Hematopoietic multipotent progenitor cell (in vitro differentiated cells): Measurements from ENCODE around the gene COL1A1. TPM values are rescaled to one million over a fixed set of nuclear protein-coding genes. Genes with fewer than 3 reads are reported as not detected.

Source experiments
- DNase-seq, 3 donors: peaks; one replicate each; pipeline ENCODE4 v3.0.0-alpha.2; 2011 to 2015; ENCODE audit warnings: low read depth in 2 of 3, low spot score in 2 of 3
- total RNA-seq: library from RNA; depleted of rRNA; stranded (reverse); fragments of >200 nt; gene quantifications from one replicate; pipeline ENCODE4 v1.2.3, GENCODE V29; 2012

COL1A1 gene
- total RNA-seq, 1 donor, result 0.54 TPM

DNA sequence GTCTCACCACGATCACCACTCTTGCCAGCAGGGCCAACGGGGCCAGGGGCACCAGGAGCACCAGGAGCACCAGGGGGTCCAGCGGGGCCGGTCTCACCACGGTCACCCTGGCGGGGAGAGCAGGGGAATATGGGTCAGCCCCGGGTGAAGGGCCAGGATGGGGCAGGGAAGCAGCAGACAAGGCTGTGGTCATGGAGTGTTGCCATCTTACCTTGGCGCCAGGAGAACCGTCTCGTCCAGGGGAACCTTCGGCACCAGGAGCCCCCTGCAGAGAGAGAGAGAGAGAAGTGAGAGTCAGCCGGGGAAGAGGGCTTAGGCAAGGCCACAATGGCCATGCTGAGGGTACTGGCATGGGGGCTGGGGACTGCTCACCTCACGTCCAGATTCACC lies 12.9 kb downstream of the COL1A1 start:
- no peak for DNase-seq

DNA sequence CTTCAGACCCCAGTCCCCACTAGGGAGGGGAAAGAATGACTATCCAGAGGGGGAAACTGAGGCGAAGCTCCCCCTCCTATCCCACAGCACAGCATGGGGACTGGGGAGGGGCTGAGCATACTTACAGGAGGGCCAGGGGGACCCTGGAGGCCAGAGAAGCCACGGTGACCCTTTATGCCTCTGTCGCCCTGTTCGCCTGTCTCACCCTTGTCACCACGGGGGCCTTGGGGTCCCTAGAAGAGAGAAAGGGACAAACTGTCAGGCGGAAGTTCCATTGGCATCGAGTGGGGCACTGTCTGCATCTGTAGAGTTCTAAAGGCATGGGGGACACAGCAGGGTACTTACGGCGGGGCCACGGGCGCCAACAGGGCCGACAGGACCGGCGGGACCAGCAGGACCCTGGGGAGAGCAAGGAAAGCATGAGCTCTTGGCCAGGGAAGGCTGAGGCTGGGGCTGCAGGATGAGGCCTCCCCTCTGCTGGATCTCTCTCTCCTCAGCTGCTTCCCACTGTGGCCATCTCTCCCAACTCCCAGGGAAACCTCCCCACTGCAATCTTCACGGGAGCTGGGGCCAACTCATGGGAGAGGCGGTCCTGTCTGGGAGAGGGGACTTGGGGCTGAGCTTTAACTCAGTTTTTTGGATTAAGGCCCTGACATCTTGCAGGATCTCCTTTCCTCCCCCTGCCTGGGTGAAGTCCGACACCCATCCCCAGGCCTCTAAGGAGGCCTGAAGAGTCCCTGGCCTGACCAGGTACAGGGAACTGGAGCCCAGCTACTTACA lies 13.5 kb downstream of the COL1A1 start:
- DNase-seq, result no peak

DNA sequence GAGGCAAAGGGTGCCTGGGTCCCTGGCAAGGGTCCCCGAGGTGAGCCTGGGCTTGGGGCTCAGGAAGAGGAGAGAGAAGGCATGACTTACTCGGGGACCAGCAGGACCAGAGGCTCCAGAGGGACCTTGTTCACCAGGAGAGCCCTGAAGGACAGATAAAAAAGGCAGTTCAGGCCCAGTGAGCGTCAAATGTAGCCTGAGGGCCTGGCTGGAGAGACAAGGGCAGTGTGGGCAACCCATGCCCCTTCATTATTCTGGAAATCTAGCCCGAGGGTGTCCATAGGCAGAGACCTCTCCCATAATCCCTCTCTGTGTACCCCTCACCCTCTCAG lies 14.1 kb downstream of the COL1A1 start:
- DNase-seq, result no peak

DNA sequence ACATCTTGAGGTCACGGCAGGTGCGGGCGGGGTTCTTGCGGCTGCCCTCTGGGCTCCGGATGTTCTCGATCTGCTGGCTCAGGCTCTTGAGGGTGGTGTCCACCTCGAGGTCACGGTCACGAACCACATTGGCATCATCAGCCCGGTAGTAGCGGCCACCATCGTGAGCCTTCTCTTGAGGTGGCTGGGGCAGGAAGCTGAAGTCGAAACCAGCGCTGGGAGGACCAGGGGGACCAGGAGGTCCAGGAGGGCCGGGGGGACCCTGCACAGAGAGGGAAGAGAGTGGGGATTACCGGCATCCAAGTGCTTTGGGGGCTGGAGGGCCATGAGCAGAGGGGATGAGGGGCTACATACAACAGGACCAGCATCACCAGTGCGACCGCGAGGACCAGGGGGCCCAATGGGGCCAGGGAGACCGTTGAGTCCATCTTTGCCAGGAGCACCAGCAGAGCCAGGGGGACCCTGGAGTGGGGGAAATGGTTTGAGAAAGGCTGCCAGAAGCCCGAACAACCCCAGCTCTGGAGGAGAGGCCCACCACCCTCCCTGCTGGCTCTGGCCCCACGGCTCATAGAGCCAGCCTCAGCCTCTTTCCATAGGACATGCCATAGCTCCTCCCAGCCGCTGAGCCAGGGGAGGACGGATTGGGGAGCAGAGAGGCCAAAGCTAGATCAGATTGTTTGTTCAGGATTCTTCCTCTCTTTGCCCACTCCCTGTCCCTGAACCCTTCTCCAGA lies 14.6 kb downstream of the COL1A1 start:
- no peak for DNase-seq

DNA sequence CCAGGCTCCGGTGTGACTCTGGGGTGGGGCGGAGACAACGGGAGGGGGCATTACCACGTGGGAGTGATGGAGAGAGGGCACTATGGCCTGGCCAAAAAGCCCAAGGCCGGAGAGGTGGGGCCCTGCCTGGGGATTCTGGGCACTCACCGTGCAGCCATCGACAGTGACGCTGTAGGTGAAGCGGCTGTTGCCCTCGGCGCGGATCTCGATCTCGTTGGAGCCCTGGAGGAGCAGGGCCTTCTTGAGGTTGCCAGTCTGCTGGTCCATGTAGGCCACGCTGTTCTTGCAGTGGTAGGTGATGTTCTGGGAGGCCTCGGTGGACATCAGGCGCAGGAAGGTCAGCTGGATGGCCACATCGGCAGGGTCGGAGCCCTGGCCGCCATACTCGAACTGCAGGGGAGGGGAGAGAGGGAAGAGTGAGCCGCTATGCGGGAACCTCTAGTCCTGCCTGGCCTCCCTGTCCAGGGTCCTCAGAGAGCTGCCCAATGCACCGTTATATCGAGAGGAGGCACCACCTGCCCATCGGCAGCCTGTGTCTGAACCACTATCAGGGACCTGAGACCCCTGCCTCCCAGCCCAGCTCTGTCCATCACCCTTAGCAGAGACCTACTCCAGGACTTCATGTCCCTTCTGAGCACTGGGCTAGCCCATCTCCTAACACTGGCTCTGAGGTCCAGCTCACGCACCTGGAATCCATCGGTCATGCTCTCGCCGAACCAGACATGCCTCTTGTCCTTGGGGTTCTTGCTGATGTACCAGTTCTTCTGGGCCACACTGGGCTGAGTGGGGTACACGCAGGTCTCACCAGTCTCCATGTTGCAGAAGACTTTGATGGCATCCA lies 15.6 kb downstream of the COL1A1 start:
- DNase-seq, result no peak

DNA sequence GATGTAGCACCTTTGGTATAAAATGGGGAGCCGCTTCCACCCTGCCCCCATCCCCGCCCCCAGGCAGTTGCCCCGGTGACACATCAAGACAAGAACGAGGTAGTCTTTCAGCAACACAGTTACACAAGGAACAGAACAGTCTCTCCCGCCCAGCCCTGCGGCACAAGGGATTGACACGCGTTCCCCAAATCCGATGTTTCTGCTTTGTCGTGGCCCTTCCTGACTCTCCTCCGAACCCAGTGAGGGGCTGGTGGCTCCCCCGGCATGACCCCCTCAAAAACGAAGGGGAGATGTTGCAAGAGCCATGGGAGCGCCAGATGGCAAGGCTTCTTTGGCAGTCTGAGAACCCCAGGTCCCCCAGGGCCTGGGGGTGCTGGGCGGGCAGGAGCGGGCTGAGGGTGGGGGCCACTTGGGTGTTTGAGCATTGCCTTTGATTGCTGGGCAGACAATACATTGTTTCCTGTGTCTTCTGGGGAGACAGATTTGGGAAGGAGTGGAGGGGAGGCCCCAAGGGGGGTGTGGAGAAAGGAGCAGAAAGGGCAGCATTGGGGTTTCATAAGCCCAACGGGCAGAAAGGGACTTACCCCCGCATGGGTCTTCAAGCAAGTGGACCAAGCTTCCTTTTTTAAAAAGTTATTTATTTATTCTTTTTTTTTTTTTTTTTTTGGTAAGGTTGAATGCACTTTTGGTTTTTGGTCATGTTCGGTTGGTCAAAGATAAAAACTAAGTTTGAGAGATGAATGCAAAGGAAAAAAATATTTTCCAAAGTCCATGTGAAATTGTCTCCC lies 16.6 kb downstream of the COL1A1 start:
- no peak for DNase-seq

DNA sequence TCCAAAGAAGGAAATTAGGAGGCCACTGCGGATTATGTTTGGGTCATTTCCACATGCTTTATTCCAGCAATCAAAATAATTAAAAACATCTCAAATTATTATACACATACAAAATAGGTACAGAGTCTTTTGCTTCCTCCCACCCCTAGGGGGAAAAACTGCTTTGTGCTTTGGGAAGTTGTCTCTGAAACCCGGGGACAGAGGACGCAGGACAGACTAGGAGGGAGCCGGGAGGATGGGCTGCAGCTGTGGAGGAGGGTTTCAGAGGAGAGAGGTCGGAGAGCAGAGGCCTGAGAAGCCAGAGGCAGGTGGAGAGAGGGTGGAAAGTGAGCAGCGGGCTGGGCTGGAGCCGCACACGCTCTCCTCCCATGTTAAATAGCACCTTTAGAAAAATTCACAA lies 17.4 kb downstream of the COL1A1 start:
- no peak for DNase-seq

DNA sequence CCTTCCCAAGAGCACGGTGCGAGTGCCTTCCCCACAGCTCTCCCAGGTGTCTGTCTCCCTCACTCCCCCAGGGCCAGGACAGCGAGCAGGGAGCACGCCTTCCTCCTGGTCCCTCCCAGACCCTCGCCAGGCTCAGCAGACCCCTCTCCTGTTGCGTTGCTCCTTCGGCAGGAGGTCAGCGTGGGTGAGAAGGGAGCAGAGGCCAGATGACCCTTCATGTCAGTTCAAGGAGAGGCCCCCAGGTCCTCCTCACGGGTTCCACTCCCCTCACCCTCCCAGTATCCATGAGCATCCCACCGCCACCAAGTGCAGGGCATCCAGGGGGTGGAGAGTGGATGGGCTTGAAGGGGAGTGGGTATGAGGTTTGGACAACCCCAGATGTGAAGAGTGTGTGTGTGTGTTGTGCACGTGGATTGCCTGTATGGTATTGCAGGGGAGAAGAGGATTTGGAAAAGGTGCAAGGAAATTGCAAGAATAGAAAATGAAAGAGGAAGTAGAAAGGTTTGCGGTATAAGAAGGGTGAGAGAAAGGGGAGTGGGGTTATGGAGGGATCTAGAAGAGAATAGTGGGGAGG lies 17.9 kb downstream of the COL1A1 start:
- DNase-seq, result peak in 1 of 3 donors; percentile 54

DNA sequence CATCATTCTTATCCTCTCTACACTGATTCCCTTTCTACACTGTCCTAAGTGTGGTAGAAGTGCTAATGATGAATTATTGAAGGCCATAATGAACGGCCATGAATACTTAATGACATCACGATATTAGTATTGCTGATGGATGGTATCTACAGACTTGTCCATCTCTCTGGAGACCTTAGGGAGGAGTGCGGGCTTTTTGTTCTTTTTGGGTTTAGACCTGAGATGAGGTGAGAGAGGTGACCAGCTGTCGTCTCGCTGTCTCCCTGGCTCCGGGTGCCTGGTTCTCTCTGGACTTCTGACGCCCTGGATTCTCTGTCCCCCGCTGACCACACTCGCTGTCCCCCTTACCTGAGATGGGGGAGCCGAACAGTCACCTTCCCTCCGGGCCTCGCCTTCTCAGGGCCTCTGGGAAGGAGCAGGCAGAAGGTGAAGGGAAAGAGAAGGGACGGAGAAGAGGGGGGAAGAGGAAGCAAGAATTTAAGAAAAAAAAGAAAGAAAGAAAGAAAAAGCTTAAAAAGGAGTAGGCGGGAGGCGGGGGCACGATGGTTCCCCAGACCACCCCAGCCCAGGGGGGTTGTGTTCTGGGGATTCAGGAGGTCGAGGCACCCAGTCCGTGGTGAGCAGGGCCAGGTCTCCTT lies 18.5 kb downstream of the COL1A1 start:
- no peak for DNase-seq

DNA sequence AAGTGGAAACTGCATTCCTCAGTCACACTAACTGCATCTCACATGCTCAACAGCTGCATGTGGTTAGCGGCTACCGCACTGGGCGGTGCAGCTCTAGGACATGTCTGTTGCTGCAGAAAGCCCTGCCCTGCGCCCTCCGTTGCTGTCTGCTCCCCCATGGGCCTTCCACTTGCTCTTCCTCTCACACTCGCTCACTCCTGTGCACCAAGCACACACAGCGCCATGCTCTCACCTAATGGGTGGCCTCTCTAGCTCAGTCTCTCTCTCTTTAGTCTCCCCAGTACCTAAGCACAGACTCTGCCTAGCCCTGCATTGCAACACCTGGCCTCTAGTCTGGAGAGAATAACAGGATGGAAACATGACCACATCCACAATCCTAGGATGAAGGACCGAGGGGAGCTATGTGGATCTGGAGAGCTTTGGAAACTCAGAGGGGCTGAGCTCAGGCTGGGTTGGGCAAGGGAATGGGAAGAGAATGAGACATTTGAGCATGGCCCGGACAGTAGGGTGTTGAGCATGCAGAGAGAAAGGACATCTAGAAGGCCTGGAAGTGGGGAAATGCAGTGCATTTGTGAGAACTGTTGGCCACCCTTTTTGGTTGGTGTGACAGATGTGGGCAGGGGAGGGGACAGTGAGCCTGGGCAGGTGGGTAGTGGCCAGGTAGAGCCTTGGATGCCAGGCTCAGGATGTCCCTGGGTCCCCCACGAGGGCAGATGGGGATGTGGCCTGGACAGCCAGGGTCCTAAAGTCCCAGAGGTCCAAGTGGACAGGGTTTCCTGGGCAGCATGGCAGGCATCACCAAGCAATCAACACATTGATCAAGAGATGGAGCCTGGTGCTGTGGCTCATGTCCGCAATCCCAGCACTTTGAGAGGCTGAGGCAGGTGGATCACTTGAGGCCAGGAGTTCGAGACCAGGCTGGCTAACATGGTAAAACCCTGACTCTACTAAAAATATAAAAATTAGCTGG lies 19.6 kb downstream of the COL1A1 start:
- DNase-seq, result no peak

DNA sequence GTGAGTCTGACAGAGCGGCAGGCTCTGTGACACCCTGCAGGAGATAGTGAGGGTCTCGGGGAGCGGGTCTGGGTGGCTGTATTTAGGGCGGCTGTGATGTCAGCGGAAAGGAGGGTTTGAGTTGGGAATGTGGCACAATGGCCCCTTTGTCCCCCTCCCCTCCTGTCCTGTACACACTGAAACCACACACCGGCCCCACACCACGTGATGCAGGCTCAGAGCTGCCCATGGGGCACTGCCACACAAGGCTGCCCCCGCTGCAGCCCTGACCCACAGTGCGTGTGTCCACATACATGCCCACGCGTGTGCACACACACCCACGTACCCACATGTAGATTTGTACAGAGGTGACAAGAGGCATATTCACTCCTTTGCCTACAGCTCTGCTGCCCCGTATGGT lies 20.3 kb downstream of the COL1A1 start:
- DNase-seq, result no peak

DNA sequence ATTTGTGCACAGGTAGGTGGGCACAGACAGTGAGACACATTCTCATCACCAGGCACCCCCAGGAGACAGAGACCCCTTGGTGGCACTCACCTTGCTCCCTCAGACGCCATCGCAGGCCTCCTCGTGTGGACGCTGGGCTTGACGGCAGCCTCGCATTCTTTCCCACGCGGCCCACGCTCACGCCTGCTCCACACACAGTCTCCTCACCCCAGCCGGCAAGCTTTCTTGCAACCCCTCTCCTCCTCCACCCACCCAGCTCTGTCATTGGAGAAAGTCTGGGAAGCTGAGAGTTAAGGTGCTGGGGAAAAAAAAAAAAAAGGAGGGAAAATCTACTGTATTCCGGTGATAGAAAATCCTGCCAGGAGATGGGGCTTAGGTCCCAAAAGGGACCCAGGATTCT lies 20.8 kb downstream of the COL1A1 start:
- no peak for DNase-seq

DNA sequence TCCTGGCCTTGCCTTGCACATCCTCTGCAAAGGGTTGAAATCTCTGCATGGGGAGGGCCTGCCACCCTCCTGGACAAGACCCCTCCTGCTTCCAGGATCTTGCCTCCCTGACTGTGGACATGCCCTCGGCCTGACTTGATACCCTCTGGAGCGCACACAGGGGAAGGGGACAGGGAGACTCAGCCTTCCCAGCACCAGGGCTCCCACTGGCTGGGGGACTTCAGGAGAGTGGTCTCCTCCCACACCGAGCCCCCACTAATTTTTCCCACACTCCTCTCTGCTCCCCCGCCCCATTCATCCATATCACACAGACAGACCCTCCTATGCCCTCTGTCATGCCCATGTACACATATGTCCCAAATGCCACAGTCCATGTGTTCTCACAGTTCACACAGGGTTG lies 21.3 kb downstream of the COL1A1 start:
- DNase-seq, result no peak

DNA sequence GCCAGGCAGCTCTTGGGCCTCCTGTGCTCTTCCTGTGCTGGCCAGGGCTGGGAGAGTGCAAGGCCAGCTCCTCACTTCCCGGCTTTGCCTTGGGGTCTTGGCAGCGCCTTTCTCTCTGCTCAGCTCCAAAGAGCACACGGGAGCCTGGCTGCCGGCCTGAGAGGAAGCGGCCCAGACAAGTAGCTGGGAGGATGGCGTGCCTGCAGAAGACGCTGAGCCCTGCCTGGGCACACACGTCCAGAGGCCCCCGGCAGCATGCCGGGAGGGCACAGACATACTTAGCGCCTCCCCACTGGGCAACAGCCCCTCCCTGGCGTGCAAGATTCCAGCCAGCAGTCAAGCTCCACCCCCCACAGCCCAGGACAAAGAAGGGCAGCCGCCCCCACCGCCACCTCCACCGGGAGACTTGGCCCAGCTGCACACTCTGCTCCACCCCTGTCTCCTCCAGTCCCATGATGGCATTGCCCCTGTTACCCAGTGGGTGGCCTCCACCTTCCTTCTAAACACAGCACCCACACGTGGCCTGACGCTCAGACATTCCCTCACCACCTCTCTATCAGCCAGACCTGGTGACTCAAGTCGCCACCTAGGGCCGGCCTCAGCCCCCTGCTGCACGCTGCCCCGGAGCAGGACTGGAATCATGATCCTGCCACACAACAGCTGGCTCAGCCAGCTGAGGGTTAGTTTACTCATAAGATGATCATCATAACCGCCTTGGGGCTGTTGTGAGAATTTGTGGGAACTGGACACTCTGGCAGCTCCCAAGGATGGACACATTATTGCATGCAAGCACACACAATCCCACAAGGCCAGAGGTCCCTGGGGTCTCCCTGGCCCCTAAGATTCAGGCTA lies 23.2 kb downstream of the COL1A1 start:
- DNase-seq, result peak in 2 of 3 donors; percentile 75 to 81

DNA sequence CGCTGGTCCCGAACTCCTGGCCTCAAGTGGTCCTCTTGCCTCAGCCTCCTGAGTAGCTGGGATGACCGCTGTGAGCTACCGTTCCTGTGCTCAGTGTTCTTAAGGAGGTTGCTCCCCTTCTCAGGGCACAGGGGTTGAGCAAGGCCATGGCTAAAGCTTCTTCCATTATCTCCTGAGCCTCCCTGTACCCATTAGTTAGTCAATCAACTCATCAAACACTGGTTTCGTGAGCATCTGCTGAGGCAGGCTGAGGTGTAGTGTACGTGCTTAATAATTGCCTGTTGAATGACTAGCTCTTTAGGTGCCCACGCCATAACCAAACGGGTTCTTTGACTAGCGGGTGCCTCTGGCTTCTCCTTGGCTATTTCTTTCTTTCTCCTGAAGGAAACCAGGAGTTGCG lies 24.0 kb downstream of the COL1A1 start:
- DNase-seq, result no peak

DNA sequence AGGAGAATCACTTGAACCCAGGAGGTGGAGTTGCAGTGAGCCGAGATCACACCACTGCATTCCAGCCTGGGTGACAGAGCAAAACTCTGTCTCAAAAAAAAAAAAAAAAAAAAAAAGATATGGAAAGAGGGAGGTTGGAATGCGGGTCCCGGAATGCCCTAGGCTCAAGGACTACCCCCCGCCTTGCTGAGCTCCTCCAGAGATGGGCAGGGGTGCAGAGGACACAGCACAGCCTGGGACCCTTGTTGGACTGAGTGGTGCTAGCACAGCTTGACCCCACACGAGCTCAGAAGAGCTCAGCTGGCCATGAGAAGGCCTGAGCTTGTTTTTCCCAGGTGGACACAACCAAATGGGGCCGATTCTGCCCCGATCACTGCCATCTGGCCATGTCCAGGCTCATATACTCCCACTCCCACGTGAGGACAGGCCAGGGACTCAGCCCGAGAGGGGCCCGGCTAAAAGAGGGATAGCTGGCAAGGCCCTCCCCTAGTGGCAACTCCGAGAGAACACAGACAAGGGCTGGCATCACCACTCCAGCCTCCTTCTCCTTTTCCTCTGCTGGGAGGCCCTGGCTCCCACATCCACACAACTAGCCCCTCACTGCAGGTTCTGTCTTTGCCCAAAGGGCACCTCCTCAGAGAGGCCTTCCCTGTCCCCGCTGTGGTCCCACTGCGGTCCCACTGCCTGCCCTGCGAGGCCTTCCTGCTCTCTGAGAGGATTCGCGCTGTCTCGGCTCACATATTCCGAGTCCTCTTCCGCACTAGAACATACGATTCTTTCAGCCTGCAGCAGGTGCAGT lies 24.7 kb downstream of the COL1A1 start:
- DNase-seq, result no peak
